ENCODE results near the gene TRIM46. TPM values are rescaled to one million over a fixed set of nuclear protein-coding genes. Genes with fewer than 3 reads are reported as not detected.

TRIM46 gene
- total RNA-seq, 1 experiment from 2014 or later = 4.1 TPM

DNA sequence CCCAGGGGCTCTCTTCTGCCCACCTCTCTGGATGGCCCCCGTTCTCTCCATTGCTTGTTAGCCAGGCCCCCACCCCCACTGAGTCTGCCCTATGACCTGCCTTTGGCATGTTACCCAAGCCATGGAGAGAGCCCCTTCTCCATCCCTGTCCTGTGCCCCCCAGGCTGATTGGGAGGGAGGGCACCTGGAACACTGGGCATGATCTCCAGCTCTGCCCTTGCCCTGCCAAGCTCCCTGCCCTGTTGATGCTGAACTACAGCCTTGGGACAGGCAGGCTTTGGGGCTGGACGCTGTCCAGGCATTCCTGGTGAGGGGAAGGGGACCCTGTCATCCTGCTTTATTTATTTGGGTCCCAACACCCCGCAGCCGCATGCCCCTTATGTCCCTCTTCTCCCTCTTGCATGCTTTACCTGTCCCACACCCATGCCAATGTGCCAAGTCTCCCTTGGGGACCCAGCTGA is 10.7 kb downstream of the TRIM46 start:
- BruUV-seq (replicated peaks) = no TSS peak
- POLR2A ChIA-PET (ENCODE audit: unreplicated experiment) = interaction anchor here (0.6 kb wide), 1 partner anchor 17 kb away, joined by 5 read pairs; no protein-coding TSS in a partner anchor
- Histone ChIP-seq H3K4me3 (ENCODE audit: low read length) (no peak overlapping the region), H3K4me1 (ENCODE audit: insufficient read depth, low read length) (no peaks in the 10 kb centered on the region), H2AFZ (ENCODE audit: low read length) (no peak overlapping the region), H3K9me3 (ENCODE audit: low read length) (no peaks in the 10 kb centered on the region), H3K36me3 (ENCODE audit: low read depth, low read length) (no peaks in the 10 kb centered on the region; the same call in 1 of the 2 replicates), H3K9me2 (replicated peaks; ENCODE audit: low read length) (no peaks in the 10 kb centered on the region), H4K20me1 (ENCODE audit: low read length) (no peaks in the 10 kb centered on the region), H3F3A (ENCODE audit: low read length, unreplicated experiment) (peaks cover 3% of the 10 kb centered on the region), H3K9ac (ENCODE audit: low read length) (no peak overlapping the region), H3K27ac (ENCODE audit: low read length) (no peak overlapping the region), H3K27me3 (ENCODE audit: low read length) (no peaks in the 10 kb centered on the region), H3K4me2 (ENCODE audit: low read length) (no peak overlapping the region), H3K79me2 (ENCODE audit: low read length) (no peaks in the 10 kb centered on the region)
- intact Hi-C loops (cut with micrococcal nuclease) = no loop called here
- no peak for ATAC-seq
- CTCF ChIA-PET = no interaction called here
- DNase-seq = no peak
- TF ChIP-seq, protein P1, sequence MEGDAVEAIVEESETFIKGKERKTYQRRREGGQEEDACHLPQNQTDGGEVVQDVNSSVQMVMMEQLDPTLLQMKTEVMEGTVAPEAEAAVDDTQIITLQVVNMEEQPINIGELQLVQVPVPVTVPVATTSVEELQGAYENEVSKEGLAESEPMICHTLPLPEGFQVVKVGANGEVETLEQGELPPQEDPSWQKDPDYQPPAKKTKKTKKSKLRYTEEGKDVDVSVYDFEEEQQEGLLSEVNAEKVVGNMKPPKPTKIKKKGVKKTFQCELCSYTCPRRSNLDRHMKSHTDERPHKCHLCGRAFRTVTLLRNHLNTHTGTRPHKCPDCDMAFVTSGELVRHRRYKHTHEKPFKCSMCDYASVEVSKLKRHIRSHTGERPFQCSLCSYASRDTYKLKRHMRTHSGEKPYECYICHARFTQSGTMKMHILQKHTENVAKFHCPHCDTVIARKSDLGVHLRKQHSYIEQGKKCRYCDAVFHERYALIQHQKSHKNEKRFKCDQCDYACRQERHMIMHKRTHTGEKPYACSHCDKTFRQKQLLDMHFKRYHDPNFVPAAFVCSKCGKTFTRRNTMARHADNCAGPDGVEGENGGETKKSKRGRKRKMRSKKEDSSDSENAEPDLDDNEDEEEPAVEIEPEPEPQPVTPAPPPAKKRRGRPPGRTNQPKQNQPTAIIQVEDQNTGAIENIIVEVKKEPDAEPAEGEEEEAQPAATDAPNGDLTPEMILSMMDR (conservative IDR thresholded peaks at IDR 0.05; ENCODE audit: low read depth, low read length) = no peak
- no peak for TF ChIP-seq EZH2 (IDR thresholded peaks at IDR 0.05; ENCODE audit: low read length, unreplicated experiment)
- no peak for TF ChIP-seq EZH2phosphoT487 (IDR thresholded peaks at IDR 0.05; ENCODE audit: borderline replicate concordance, low read length)

DNA sequence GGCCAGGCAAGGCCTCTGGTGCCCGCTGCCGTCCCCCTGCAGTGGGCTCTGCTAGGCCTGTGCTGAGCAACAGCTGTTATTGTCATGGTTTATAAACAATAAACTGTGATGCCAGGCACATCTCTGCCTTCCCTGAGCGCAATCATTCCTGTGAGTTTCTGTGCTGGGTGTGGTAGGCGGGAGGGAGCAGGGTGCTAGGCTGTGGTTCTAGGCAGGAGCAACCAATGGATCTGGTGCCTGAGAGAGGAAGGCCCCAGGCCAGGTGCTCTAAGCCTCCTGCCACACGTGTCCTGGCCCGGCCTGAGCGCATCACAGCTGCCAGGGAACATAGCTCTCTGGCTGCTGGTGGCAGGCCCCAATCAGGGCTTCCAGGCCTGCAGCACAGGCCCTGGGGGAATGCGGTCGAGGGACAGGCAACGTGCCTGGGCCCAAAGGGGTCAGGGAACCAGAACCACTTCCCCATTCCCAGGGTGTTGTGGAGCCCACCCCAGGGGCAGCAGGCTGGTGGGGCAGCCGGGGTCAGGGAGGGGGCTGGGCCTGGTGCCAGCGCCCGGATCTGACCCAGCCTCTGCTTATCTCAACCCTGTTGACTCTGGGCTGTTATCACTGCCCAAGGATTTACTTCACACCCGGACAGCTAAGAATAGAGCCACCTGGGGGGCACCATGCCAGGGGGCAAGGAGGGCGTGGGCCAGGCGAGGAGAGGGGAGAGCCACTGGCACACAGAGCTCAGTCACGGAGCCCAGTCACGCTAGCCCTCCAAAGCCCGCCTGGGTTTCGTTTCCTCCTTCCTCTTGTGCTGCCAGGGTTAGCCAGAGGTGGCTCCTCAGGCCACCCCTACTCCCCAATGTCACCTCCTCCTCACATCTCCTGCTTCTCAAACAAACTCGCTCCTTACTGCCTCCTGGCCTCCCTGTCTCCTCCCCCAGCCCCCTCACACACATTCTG is 11.5 kb downstream of the TRIM46 start:
- no peaks in the 10 kb centered on the region for H3K79me2 ChIP-seq (ENCODE audit: low read length)
- no peaks in the 10 kb centered on the region for H3K4me1 ChIP-seq (ENCODE audit: insufficient read depth, low read length)
- H2AFZ ChIP-seq (ENCODE audit: low read length) = no peak overlapping the region
- no peaks in the 10 kb centered on the region for H3K27me3 ChIP-seq (ENCODE audit: low read length)
- ATAC-seq (peak; percentile 16; the same call in 1 of the 2 replicates), DNase-seq (no peak)
- BruUV-seq (replicated peaks) = no TSS peak
- H4K20me1 ChIP-seq (ENCODE audit: low read length) = no peaks in the 10 kb centered on the region
- no peak overlapping the region for H3K4me3 ChIP-seq (ENCODE audit: low read length)
- H3K9me3 ChIP-seq (ENCODE audit: low read length) = no peaks in the 10 kb centered on the region
- no peak overlapping the region for H3K27ac ChIP-seq (ENCODE audit: low read length)
- POLR2A ChIA-PET (ENCODE audit: unreplicated experiment) = interaction anchor here (0.6 kb wide), 1 partner anchor 16 kb away, joined by 5 read pairs; no protein-coding TSS in a partner anchor
- intact Hi-C loops (cut with micrococcal nuclease) = no loop called here
- TF ChIP-seq, protein P1 (conservative IDR thresholded peaks at IDR 0.05; ENCODE audit: low read depth, low read length) = no peak
- TF ChIP-seq EZH2phosphoT487 (IDR thresholded peaks at IDR 0.05; ENCODE audit: borderline replicate concordance, low read length) = no peak
- TF ChIP-seq EZH2 (IDR thresholded peaks at IDR 0.05; ENCODE audit: low read length, unreplicated experiment) = no peak
- H3K4me2 ChIP-seq (ENCODE audit: low read length) = no peak overlapping the region
- peaks cover 3% of the 10 kb centered on the region for H3F3A ChIP-seq (ENCODE audit: low read length, unreplicated experiment)
- no peaks in the 10 kb centered on the region for H3K9me2 ChIP-seq (replicated peaks; ENCODE audit: low read length)
- H3K36me3 ChIP-seq (ENCODE audit: low read depth, low read length) = no peaks in the 10 kb centered on the region
- CTCF ChIA-PET = no interaction called here
- H3K9ac ChIP-seq (ENCODE audit: low read length) = no peak overlapping the region

DNA sequence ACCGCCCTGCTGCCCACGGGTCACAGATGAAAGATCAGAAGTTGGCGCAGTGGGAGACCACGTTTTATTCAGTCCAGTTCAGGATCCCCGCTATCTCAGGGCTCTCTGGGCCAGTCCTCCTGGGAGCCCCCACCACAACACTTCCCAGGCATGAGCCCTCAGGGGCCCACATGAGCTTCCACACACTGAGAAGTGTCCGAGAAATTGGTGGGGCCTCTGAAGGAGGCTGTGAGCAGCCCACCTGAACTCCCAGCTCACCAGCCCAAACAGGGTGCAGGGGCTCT is 12.1 kb downstream of the TRIM46 start:
- no peaks in the 10 kb centered on the region for H3K27me3 ChIP-seq (ENCODE audit: low read length)
- no peak overlapping the region for H3K9ac ChIP-seq (ENCODE audit: low read length)
- no TSS peak for BruUV-seq (replicated peaks)
- no peak overlapping the region for H3K4me3 ChIP-seq (ENCODE audit: low read length)
- no peaks in the 10 kb centered on the region for H3K79me2 ChIP-seq (ENCODE audit: low read length)
- ChIA-PET CTCF (no interaction called here), POLR2A (ENCODE audit: unreplicated experiment) (no interaction called here)
- TF ChIP-seq EZH2 (IDR thresholded peaks at IDR 0.05; ENCODE audit: low read length, unreplicated experiment) (no peak), EZH2phosphoT487 (IDR thresholded peaks at IDR 0.05; ENCODE audit: borderline replicate concordance, low read length) (no peak)
- TF ChIP-seq, protein P1 (conservative IDR thresholded peaks at IDR 0.05; ENCODE audit: low read depth, low read length) = no peak
- no peak overlapping the region for H3K27ac ChIP-seq (ENCODE audit: low read length)
- no peak overlapping the region for H3K4me2 ChIP-seq (ENCODE audit: low read length)
- intact Hi-C loops (cut with micrococcal nuclease) = no loop called here
- H4K20me1 ChIP-seq (ENCODE audit: low read length) = no peaks in the 10 kb centered on the region
- H3K36me3 ChIP-seq (ENCODE audit: low read depth, low read length) = no peaks in the 10 kb centered on the region
- no peak for DNase-seq
- H3F3A ChIP-seq (ENCODE audit: low read length, unreplicated experiment) = peaks cover 3% of the 10 kb centered on the region
- H3K9me2 ChIP-seq (replicated peaks; ENCODE audit: low read length) = no peaks in the 10 kb centered on the region
- no peaks in the 10 kb centered on the region for H3K4me1 ChIP-seq (ENCODE audit: insufficient read depth, low read length)
- no peak for ATAC-seq
- H2AFZ ChIP-seq (ENCODE audit: low read length) = no peak overlapping the region
- no peaks in the 10 kb centered on the region for H3K9me3 ChIP-seq (ENCODE audit: low read length)

Measured in PC-3 (cell line).